GM19395 (cell line): ENCODE measurements around the gene USP37.

Source experiments
- ATAC-seq: cut with Tn5 transposase; IDR thresholded peaks from one replicate; pipeline ENCODE4 v1.9.1; 2021; ENCODE audit warnings: mild to moderate bottlenecking, moderate library complexity; ENCODE audit not compliant: unreplicated experiment

Gene USP37

DNA sequence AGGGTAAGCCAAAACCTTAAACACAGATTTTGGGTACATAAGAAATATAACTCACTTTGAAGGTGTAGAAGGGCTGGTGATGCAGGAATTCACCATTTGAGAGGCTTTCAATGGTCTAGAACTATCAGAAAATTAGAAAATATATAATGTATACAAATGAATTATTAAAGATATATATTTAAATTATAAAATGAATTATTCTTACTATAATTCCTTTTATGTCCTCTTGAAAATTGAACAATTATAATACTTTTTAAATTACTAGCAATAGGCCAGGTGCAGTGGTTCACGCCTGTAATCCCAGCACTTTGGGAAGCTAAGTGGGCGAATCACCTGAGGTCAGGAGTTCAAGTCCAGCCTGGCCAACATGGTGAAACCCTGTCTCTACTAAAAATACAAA lies 88.6 kb downstream of the USP37 start:
- ATAC-seq: no peak

DNA sequence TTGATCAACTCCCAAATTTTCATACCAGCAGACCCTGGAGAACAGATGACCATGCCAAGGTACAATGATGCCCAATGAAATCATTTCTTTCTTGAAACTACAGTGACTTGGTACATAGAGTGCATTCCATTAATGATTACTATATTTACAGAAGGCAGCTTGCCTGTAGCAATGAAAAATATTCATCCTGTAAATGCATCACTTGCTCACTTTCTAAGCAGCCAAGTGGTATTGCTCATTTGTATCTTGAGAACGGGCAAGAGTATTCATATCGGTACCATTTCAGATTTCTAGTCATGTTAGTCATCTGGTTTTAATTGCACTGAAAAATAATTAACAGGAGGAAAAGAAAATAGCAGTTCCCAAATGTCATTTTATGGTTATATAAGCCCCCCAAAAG lies 89.6 kb downstream of the USP37 start:
- ATAC-seq: no peak

DNA sequence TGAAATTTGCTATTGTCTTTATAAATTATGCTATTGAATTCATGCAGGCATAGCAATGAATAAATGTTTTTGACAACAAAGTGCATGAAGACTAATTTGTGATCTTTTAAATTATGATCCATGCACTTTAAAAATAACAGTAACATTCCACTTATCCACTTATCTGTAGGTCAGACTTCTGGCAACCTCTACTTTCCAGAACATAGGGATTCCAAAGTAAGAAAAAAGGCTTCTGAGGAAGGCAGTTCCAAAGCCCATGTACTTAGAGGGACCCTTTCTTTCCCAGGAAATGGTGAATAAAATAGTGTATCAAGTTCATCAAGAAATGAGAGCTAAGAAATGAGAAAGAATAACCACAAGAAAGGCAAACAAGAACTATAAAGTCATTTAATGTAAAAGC lies 90.9 kb downstream of the USP37 start:
- ATAC-seq: no peak

DNA sequence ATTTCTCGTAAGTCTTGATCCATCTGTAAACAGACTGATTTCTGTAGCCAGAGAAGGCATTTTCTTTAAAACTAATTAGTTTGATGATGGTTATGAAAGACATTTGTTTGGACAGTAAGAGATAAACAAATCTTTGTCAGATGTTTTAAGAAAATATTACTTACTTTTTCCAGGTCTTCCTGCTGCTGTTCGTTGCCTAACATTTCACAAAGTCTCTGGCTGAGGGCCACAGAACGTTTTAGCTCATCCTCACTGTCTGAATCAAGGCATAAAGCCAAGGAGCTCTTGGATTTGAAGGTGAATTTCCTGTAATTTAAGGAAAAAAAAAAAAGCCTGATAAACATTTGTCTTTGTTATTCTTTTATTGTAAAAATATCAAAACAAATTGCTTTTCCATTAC lies 91.5 kb downstream of the USP37 start:
- no peak for ATAC-seq

DNA sequence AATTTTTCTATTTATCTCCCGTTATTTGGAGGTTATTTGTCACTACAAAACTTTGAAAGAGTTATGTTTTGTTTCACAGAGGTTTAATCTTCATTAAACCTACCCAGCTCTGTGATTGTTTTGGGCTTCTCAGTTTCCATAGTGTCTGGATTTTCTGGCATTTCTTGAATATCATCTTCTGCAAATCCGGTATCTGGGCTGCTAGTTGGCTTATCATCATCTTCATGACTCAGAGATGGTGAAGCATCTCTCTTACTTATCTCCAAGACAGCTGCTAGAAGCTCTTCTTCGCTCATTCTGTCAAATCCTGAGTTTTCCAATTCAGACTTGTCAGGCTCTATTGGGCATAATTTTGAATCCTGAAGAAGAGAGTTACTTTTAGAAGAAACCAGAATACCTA lies 93.6 kb downstream of the USP37 start:
- ATAC-seq: no peak

DNA sequence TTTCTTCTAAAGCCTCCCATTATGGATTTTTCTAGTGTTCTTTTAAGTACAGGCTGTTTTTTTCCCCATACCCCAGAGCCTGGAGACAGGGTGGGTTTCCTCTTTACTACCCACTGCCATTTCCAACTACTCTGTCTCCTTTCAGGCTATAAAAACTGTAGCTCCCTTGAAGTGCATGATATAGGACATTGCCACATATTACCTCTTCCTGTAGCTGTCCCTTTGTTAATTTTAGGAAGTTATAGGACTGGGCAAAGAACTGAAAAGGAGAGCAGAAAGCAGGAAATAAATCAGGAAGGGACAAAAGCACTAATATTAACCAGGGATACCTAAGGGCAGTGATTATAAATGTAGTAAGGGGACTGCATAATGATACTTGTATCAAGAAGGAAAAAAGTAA lies 95.2 kb downstream of the USP37 start:
- ATAC-seq: no peak

DNA sequence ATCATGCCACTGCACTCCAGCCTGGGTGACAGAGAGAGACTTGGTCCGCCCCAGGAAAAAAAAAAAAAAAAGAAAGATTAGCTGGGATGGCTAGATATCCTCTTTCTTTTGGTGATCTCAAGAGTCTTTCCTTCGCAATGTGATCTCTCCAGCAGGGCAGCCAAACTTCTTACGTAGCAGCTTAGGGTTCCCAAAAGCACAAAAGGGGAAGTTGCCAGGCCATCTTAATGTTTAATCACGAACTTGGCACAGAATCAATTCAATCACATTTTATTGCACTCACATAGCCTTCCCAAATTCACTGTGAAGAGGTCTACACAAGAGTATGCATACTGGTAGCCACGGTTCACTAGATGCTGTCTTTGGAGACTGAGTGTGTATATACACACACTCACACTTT lies 96.2 kb downstream of the USP37 start:
- no peak for ATAC-seq

DNA sequence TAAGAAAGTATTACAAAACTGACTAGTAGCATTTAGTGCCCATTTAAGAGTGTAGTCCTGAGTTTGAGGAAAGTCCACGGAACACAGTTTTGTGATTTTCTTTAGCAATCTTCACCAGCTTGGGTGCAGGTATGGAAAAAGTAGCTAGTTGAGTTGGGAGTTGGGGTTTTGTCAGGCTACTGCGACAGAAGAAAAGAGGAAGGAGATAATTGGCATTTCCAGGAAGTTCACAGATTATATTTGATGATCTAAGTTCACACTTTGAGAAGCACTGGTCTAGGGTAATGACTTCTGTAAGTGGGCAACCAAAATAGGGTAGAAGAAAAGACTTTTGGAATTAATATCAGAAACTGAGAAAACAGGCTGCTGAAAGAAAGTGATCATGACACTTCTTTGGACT lies 97.1 kb downstream of the USP37 start:
- ATAC-seq: no peak

DNA sequence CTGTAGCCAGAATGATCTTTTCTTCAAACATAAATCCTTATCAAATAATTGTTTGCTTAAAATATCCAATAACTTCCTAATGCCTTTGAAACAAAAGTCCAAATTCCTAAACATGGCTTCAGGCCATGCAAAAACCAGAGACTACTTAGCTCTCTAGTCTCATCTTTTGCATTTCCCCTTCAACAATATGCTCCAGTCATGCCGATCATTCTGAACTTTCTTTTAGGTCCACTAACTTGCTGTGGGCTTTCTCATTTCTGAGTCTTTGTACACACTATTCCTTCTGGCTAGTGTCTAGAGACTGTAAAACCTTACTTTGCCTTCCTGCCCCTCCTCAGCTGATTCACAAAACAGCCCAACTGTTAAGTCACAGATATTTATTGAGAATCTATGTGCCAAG lies 97.7 kb downstream of the USP37 start:
- no peak for ATAC-seq

DNA sequence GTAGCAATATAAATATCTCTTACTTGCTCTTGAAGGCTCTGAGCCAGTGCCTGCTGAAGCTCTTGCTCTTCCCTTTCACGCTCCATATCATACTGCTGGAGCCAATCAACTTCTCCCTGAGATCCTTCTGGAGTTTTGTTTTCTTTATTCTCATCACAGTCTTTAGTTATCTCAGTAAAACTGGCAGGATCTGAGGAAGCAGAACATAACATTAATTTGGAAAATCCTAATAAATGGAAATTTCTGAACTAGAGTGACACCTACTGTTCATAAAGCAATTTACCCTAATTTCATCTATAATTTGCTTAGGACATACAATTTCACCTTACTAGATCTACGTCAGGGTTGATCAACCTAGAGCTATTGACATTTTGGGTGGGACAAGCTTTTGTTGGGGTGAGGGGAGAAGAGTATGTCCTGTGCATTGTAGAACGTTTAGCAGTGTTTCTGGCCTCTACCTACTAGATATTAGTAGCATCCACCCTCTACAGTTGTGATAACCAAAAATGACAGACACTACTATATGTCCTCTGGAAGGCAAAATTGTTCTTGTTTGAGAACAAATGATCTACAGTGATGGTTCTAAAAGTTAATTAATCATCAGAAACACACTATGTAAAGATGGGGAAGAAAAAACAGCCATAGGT lies 102.0 kb downstream of the USP37 start:
- ATAC-seq: no peak

DNA sequence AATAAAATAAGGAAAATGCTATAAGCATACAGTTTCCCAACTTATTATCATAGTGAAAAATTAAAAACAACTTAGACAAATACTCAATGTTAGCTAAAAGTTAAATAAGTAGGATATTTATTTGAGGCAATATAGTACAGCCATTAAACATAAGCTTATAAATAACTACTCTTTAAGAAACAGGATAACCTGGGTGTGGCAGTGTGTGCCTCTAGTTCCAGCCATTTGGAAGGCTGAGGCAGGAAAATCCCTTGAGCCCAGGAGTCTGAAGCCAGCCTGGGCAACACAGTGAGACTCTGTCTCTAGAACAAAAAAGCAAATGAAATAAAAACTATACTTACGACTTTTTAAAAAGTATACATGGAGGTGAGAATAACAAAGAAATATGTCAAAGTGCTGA lies 109.6 kb downstream of the USP37 start:
- ATAC-seq: no peak

DNA sequence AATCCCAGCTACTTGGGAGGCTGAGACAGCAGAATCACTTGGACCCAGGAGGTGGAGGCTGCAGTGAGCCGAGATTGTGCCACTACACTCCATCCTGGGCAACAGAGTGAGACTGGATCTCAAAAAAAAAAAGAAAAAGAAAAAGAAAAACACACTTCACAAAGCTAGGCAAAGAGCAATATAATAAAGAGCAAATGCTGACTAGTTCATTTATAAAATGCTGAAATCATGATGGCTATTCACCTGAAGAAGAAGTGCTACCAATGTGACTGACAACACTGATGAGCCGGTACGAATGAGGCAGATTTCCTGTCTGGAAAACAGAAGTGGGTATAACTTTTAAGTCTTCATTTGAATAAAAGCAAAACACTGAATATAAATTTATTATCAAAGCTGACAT lies 111.3 kb downstream of the USP37 start:
- ATAC-seq: no peak

DNA sequence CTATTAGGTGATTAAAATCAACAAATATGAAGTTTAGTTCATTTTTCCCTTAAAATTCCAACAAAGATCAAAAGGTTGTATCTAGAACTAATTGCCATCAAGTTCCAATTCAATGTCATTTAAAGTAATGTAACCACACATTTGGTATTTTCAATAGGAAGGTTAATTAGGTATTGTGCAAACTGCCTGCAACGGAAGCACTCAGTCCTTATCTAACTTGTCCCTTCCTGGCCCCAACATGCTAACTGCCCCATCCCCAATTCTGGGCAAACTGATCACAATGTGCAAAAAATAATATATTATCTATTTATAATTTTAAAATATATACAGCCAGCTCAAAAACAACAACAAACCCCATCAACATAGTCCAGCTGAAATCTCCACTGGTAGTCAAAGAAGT lies 116.1 kb downstream of the USP37 start:
- ATAC-seq: no peak

DNA sequence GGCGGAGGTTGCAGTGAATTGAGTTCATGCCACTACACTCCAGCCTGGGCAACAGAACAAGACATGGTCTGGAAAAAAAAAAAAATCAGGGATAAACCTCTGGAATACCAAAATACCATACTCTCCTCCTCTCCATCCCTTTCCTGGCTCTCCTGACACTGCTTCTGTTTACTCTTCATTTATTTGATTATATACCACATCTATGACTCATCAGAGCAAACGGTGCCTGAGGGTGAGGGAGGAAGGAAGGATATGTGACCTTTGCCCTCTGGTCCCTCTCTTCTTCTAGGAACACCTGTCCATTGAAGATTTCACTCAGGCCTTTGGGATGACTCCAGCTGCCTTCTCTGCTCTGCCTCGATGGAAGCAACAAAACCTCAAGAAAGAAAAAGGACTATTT lies 119.2 kb downstream of the USP37 start:
- ATAC-seq: no peak

DNA sequence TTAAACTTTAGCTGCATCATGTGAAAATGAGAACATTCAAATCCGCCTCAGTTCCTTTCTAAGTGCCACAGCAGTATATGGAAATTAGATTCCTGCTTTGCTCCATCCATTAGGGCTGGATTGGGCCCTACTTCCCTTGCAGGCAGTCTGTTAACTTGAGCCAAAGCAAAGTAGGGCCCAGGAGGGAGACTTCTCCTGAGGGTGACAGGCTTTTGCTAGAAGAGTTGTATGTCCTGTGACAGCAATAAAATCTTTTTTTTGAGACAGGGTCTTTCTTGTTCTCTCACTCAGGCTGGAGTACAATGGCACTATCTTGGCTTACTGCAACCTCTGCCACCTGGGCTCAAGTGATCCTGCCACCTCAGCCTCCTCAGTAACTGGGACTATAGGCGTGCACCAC lies 121.1 kb downstream of the USP37 start:
- ATAC-seq: no peak

DNA sequence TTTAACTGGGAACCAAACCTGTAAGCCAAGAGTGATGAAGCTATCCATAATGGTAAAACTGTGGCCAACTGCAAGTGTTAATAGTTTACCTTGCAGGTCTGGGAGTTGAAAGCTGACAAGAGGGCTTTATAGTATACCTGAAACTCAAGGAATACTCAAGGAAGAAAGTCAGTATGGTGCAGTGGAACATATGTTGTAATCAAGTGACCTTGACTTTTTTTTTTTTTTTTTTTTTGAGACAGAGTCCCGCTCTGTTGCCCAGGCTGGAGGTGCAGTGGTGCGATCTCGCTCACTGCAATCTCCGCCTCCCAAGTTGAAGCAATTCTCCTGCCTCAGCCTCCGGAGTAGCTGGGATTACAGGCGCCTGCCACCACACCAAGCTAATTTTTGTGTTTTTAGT lies 121.6 kb downstream of the USP37 start:
- no peak for ATAC-seq

DNA sequence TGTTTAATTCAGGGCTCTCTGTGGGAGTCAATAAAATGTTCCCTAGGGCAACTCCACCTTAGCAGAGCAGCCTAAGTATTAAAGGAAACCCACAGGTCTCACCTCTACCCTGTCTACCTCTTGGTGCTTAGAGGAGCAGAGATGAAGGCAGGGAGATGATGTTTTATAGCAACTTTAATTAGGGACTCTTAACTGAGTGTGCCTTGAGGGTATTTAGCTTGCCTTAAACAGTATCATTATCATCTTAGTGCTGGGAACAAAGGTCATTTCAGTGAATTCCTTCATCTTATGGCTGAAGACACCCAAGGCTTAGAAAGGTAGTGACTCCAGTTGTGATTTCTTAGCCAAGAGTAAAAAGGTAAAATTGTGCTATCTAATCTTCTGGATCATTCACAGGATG lies 122.5 kb downstream of the USP37 start:
- no peak for ATAC-seq

DNA sequence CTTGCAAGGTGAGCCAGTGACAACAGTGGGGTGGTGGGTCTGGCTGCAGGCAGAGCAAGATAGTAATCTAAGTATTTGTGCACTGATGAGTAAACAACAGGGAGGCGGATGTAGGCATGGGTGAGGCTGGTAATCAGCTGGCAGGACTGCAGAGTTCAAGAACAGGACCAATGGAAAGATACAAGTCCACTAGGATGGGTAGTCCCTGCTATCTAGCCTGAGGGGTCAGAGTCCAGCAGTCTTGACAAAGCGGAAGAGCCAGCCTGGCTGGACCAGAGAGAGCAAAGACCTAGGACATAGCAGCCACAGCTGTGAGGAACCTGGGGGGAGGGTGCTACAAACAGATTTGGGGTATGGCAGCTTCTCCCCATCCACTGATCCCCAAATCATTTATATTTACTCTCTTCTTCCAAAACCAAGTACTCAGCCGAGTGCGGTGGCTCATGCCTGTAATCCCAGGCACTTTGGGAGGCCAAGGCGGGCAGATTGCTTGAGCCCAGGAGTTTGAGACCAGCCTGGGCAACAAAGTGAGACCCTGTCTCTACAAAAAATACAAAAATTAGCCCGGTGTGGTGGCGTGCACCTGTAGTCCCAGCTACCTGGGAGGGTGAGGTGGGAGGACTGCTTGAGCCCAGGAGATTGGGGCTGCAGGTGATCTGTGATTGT lies 123.3 kb downstream of the USP37 start:
- no peak for ATAC-seq

DNA sequence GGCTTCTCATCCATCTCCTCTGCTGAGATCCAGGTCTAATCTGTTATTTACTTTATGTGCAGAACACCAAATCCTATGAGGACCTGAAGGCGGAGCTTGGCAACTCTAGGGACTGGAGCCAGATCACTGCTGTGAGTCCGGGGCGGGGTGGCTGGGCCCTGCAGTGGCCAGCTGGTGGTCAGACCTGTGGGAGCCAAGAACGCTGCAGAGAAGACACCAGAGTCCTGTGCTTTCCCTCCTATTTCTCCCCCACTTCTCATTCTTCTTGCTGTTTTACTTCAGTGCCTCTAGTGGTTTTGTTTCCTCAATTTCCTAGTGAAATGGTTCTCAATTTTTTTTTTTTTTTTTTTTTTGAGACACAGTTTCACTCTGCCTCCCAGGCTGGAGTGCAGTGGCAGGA lies 129.6 kb downstream of the USP37 start:
- ATAC-seq: no peak

DNA sequence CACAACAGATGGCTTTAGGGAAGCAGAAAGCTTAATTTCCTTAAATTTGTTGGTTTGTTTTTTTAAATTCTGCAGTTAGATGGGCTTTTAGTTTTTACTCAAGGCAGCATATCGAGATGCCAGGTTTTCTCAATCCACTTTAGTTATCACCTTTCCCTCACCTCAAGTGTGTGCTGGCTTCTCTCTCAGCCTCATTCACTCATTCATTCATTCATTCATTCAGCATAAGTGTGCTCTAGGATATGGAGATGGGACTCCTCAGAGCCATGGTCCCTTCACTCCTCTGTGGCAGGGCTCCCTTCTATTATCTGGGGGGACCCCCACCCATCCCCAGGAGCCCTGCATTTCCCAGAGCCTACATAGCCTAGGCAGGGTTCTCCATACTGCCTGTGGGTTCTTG lies 130.2 kb downstream of the USP37 start:
- ATAC-seq: no peak

DNA sequence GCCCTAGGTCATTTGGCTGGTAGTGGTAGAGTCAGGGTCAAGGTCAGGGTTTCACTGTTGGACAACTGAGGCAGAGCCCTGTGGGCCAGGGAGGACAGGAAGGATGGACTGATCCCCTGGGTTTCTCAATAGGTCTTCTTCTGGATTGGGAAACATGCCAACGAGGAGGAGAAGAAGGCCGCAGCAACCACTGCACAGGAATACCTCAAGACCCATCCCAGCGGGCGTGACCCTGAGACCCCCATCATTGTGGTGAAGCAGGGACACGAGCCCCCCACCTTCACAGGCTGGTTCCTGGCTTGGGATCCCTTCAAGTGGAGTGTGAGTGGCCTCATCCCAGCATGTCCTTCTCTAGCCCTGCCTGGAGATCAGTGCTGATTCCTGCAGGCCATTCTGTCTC lies 131.2 kb downstream of the USP37 start:
- ATAC-seq: no peak

DNA sequence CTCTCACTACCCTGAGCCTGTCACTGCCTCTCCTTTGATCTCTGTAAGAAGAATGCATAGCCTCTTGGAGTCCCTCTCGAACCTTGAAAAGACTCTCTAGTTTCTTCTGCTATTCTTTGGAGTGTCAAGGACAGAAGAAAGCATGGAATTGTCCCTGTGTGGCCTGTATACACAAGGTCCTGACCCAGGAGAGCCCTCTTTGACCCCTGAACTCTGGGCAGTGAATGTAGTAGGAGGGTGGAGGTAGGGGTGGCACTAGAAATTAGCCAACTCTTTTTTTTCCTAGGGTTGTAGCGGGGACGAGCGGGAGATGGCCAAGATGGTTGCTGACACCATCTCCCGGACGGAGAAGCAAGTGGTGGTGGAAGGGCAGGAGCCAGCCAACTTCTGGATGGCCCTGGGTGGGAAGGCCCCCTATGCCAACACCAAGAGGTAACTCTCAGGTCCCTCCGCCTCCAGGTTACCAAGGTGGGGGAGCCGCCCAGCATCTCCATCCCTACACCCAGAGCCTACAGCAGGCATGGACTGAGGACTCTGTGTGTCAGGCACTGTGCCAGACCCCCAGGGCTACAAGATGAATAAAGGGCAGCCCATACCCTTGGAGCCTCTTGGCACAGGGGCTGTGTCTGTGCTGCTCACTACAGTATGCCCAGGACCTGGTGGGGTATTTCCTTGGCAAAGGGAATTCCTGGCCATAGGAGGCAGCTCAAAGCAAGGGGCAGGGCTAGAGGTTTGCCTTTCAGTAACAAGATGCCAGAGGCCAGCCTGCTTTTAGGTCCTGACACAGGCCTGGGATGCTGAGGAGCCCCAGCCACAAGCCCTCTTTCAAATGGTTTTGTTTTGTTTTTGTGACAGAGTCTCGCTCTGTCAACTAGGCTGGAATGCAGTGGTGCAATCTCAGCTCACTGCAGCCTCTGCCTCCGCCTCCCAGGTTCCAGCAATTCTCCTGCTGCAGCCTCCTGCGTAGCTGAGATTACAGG lies 132.9 kb downstream of the USP37 start:
- no peak for ATAC-seq
